ENCODE data around the gene NACC2.

NACC2 gene

GRCh38 chr9:136007934-136008692 lies 87.0 kb downstream of the NACC2 start:
- DNase-seq (ENCODE audit: extremely low read depth, low read depth): no peak
- TF ChIP-seq, protein P1, sequence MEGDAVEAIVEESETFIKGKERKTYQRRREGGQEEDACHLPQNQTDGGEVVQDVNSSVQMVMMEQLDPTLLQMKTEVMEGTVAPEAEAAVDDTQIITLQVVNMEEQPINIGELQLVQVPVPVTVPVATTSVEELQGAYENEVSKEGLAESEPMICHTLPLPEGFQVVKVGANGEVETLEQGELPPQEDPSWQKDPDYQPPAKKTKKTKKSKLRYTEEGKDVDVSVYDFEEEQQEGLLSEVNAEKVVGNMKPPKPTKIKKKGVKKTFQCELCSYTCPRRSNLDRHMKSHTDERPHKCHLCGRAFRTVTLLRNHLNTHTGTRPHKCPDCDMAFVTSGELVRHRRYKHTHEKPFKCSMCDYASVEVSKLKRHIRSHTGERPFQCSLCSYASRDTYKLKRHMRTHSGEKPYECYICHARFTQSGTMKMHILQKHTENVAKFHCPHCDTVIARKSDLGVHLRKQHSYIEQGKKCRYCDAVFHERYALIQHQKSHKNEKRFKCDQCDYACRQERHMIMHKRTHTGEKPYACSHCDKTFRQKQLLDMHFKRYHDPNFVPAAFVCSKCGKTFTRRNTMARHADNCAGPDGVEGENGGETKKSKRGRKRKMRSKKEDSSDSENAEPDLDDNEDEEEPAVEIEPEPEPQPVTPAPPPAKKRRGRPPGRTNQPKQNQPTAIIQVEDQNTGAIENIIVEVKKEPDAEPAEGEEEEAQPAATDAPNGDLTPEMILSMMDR (IDR thresholded peaks at IDR 0.05; ENCODE audit: low read depth, low read length): no peak

DNA sequence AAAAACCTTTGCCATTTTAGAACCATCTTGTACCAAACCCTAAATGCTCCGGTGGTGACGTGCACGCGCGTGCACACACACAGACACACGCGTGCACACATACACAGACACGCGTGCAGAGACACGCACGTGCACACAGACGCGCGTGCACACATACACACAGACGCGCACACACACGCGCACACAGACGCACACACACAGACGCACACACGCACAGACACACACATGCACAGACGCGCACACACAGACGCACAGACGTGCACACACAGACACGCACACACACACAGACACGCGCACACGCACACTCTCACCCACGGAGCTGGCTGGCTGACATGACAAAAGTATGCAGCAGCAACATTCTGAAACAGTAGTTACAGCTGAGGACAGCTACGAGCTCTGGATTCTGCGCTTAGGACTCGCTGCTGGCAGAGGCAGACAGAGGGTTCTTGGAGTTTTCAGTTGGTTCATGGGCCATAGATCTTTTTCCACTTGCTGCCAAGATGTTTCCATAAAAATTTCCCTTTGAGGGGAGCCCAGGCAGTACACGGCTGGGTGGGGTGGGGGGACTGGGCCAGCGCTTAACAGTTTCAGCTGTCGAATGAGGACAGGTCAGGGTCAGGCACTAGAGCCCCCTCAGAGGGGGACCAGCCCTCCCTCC lies 87.7 kb downstream of the NACC2 start:
- TF ChIP-seq, protein P1 (IDR thresholded peaks at IDR 0.05; ENCODE audit: low read depth, low read length): no peak
- no peak for DNase-seq (ENCODE audit: extremely low read depth, low read depth)

DNA sequence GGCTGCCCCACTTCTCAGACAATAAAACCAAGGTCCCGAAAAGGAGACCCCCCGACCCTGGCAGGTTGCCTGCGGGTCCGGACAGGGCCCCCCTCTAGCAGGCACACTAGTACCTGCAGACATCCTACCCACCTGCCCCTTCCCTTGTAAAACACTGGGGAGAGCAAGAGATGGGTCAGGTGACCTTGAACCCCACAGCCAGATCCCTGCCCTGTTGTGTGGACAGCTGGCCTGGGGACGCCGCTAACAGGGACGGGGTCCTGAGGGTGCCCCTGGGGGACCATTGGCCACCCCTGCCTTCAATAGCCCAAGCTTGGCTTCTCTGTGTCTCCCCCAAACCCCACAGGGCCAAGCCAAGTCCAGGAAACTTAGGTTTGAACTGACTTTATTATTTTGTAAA lies 88.9 kb downstream of the NACC2 start:
- TF ChIP-seq, protein P1 (IDR thresholded peaks at IDR 0.05; ENCODE audit: low read depth, low read length): no peak
- DNase-seq (ENCODE audit: extremely low read depth, low read depth): no peak

- no peak for DNase-seq (ENCODE audit: extremely low read depth, low read depth)
- TF ChIP-seq, protein P1 (IDR thresholded peaks at IDR 0.05; ENCODE audit: low read depth, low read length): no peak
Observed at GRCh38 chr9:136004712-136005111, 90.4 kb downstream of the NACC2 start.

DNA sequence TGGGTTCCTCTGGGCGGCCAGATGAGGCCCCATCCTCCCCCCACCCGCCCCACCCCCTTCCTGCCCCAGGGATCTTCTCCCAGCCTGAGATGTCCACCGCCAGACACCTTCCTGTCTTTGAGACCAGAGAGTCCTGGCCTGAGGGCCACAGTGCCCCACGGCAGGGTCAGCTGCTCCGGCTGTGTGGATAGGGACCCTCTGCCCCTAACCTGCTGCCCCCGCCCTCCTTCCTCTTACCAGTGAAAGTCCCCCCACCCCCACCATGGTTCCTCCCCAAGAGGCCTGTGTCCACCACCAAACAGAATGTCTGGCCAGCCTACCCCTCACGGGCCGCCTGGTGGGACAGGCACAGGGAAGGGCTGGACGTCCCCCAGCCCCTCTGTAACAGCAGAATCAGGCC lies 90.9 kb downstream of the NACC2 start:
- TF ChIP-seq, protein P1 (IDR thresholded peaks at IDR 0.05; ENCODE audit: low read depth, low read length): no peak
- DNase-seq (ENCODE audit: extremely low read depth, low read depth): no peak

GRCh38 chr9:136003411-136004218 lies 91.5 kb downstream of the NACC2 start:
- DNase-seq (ENCODE audit: extremely low read depth, low read depth): no peak
- TF ChIP-seq, protein P1 (IDR thresholded peaks at IDR 0.05; ENCODE audit: low read depth, low read length): no peak

- no peak for DNase-seq (ENCODE audit: extremely low read depth, low read depth)
- TF ChIP-seq, protein P1 (IDR thresholded peaks at IDR 0.05; ENCODE audit: low read depth, low read length): no peak
Observed at GRCh38 chr9:136002881-136003280, 92.2 kb downstream of the NACC2 start.
